C4-2B (cell line): ENCODE results near the gene SLFNL1.

Experiments used
- H3K27ac ChIP-seq: fragments of 450-650 bp; 2 replicates; pipeline ENCODE4 v1.5.1; 2017
- CTCF ChIP-seq: fragments of 450-650 bp; conservative IDR thresholded peaks from 2 replicates; pipeline ENCODE4 v1.5.1; 2017; ENCODE audit warnings: mild to moderate bottlenecking
- ZFX ChIP-seq: fragments of 450-650 bp; IDR thresholded peaks from 2 replicates; pipeline ENCODE4 v1.6.1; 2017

Gene SLFNL1

GRCh38 chr1:40998668-40999067 is 22.9 kb downstream of the SLFNL1 start:
- no peak overlapping the region for H3K27ac ChIP-seq
- TF ChIP-seq CTCF (no peak), ZFX (no peak)

- H3K27ac ChIP-seq: no peak overlapping the region
Observed at GRCh38 chr1:40997096-40997495, 24.4 kb downstream of the SLFNL1 start.

GRCh38 chr1:40989066-40989465 is 32.5 kb downstream of the SLFNL1 start:
- no peak for TF ChIP-seq CTCF
- no peak overlapping the region for H3K27ac ChIP-seq

More at GRCh38 chr1:40997096-40997495, 24.4 kb downstream of the SLFNL1 start:
- TF ChIP-seq ZFX (no peak), CTCF (no peak)

DNA sequence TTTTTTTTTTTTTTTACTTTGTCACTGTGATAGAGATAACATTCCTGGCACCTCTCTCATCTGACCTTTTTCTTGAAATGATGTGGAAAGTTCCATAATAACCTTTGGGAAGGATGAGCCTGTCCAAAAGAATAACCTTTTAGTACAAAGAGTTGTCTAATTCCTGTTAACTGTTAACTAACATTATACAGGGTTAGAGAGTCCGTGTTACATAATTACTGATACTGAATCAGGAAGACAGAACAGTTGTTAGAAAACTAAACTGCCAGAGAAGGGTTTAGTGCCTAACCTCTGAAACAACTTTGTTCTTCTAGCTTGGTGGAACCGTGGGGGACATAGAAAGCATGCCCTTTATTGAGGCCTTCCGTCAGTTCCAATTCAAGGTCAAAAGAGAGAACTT is 33.2 kb downstream of the SLFNL1 start:
- H3K27ac ChIP-seq: no peak overlapping the region

GRCh38 chr1:40987439-40988276 is 33.9 kb downstream of the SLFNL1 start:
- TF ChIP-seq CTCF: no peak
- no peak overlapping the region for H3K27ac ChIP-seq

More for the DNA sequence above, 33.2 kb downstream of the SLFNL1 start:
- TF ChIP-seq ZFX (no peak), CTCF (no peak)

DNA sequence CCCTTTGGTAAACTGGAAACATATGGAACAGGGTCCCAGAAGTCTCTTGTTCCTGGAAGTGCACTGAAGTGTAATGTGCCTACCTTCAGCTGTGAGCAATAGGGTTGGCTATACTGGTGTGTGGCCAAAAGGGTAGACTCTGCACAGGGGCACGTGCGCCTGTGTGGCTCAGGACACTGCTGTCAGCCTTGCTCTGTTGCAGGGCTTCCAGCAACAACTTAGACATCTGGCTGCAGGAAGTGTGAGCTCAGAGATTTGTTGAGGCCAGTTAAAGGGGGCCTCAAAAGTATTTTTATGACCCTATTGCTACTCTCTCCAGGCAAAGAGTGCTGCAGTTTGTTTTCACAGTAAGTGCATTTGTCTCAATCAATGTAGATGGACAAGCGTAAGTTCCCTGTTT is 34.6 kb downstream of the SLFNL1 start:
- TF ChIP-seq CTCF: no peak
- no peak for TF ChIP-seq ZFX
- H3K27ac ChIP-seq: no peak overlapping the region

- TF ChIP-seq ZFX: no peak
- TF ChIP-seq CTCF: no peak
- H3K27ac ChIP-seq: no peak overlapping the region
Observed at GRCh38 chr1:40986328-40986783, 35.2 kb downstream of the SLFNL1 start.
